ENCODE measurements around the gene GUCY1A2.

GRCh38 chr11:106794058-106794457 is 224.2 kb downstream of the GUCY1A2 start:
- TF ChIP-seq POLR2A (IDR thresholded peaks at IDR 0.05; ENCODE audit: low read depth) (no peak), CTCF (IDR thresholded peaks at IDR 0.05) (no peak), EP300 (IDR thresholded peaks at IDR 0.05) (no peak), POLR2AphosphoS5 (IDR thresholded peaks at IDR 0.05) (no peak)
